CD4-positive, alpha-beta memory T cell (primary cell): ENCODE results near the gene HCN1. TPM values are rescaled to one million over a fixed set of nuclear protein-coding genes. Genes with fewer than 3 reads are reported as not detected.

Experiments used
- CTCF ChIA-PET: fragments of 350-600 bp; sonication (Branson Sonifier 250); formaldehyde crosslinking; loops from one replicate; lab custom pipeline; 2021; ENCODE audit warnings: inconsistent platforms; ENCODE audit not compliant: partially characterized antibody; lab: Charles Lee
- POLR2A ChIA-PET: fragments of 350-600 bp; sonication (Branson Sonifier 250); formaldehyde crosslinking; loops from one replicate; lab custom pipeline; 2021; ENCODE audit not compliant: partially characterized antibody; lab: Charles Lee
- DNase-seq, 5 donors: peaks; one replicate each; pipeline versions ENCODE4 v3.0.0 to v3.0.0-alpha.2; 2020 to 2022; ENCODE audit warnings: mixed read lengths in 1 of 5
- H3K27ac ChIP-seq: one replicate; pipeline ENCODE4 v1.7.0; 2013; ENCODE audit warnings: low read depth, low read length
- H3K27me3 ChIP-seq: 2 replicates; pipeline ENCODE4 v1.7.0; 2013; ENCODE audit warnings: mild to moderate bottlenecking, low read length, moderate library complexity; ENCODE audit not compliant: insufficient read depth
- H3K36me3 ChIP-seq: 2 replicates; pipeline ENCODE4 v1.7.0; 2013; ENCODE audit warnings: mild to moderate bottlenecking, low read length, moderate library complexity; ENCODE audit not compliant: insufficient read depth
- H3K4me1 ChIP-seq: 2 replicates; pipeline ENCODE4 v1.7.0; 2013; ENCODE audit warnings: mild to moderate bottlenecking, low read length, moderate library complexity; ENCODE audit not compliant: insufficient read depth
- H3K4me3 ChIP-seq, 2 donors: one replicate each; pipeline ENCODE4 v1.7.0; 2013; ENCODE audit warnings: low read length in 2 of 2, mild to moderate bottlenecking in 1 of 2
- H3K9me3 ChIP-seq, 2 donors: one replicate each; pipeline ENCODE4 v1.7.0; 2013; ENCODE audit warnings: low read length in 2 of 2, control low read depth in 1 of 2; ENCODE audit not compliant: control insufficient read depth in 1 of 2
- H3K27ac Mint-ChIP-seq, 7 donors: one replicate each; pipeline ENCODE4 v1.8.0; 2020 to 2021; ENCODE audit warnings: mixed read lengths in 7 of 7, mild to moderate bottlenecking in 6 of 7, inconsistent platforms in 3 of 7, moderate library complexity in 3 of 7
- H3K27me3 Mint-ChIP-seq, 2 donors: one replicate each; pipeline ENCODE4 v1.8.0; 2020 to 2021; ENCODE audit warnings: mixed read lengths in 2 of 2
- H3K36me3 Mint-ChIP-seq, 2 donors: one replicate each; pipeline ENCODE4 v1.8.0; 2020 to 2021; ENCODE audit warnings: mixed read lengths in 2 of 2, inconsistent platforms in 1 of 2, mild to moderate bottlenecking in 1 of 2
- H3K4me1 Mint-ChIP-seq, 4 donors: one replicate each; pipeline ENCODE4 v1.8.0; 2020 to 2021; ENCODE audit warnings: mixed read lengths in 4 of 4, mild to moderate bottlenecking in 1 of 4
- H3K4me3 Mint-ChIP-seq, 8 donors: one replicate each; pipeline ENCODE4 v1.8.0; 2020 to 2021; ENCODE audit warnings: mixed read lengths in 8 of 8, mild to moderate bottlenecking in 7 of 8, moderate library complexity in 6 of 8, inconsistent platforms in 3 of 8
- H3K9me3 Mint-ChIP-seq, 8 donors: one replicate each; pipeline ENCODE4 v1.8.0; 2020 to 2021; ENCODE audit warnings: mixed read lengths in 8 of 8, mild to moderate bottlenecking in 5 of 8, inconsistent platforms in 3 of 8, moderate library complexity in 1 of 8
- intact Hi-C: fragments of 100-400 bp; cut with micrococcal nuclease; formaldehyde crosslinking; loops from one replicate; pipeline ENCODE4 v1.15.1; 2023
- polyA plus RNA-seq, 2 donors: library from polyadenylated mRNA; unstranded; fragments of 300-500 nt; fragmentation: Illumina TruSeq; gene quantifications; one replicate each; pipeline ENCODE4 v1.2.3, GENCODE V29; 2021
- total RNA-seq, 2 experiments: library from RNA; stranded (reverse); gene quantifications; one replicate each; pipeline ENCODE4 v1.2.3, GENCODE V29; 2021

HCN1 gene
- total and polyA plus RNA-seq, 4 experiments from 2014 or later = not detected

DNA sequence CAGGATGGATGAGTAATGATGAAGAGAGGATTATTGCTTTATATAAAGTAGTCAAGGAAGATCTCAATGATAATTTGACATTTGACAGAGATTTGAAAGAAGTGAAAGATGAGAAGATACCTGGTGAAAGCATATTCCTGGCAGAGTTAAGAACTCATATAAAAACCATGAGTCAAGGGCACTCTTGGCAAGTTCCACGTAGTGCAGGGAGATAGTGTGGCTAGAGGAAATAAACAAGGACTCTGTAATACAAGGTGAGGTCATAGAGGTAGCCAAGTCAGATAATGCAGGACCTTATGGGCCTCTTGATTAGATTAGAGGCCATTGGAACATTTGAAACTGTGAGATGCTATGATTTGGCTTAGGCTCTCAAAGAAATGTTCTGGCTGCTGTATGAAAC, 72.3 kb downstream of the HCN1 start:
- Histone ChIP-seq H3K27ac (no peak overlapping the region), H3K4me1 (no peaks in the 10 kb centered on the region), H3K27me3 (no peaks in the 10 kb centered on the region), H3K36me3 (no peaks in the 10 kb centered on the region), H3K9me3 (no peaks in the 10 kb centered on the region), H3K4me3 (no peak overlapping the region)
- Mint-ChIP-seq H3K36me3 (no peaks in the 10 kb centered on the region), H3K4me3 (no peak overlapping the region), H3K27me3 (no peaks in the 10 kb centered on the region), H3K4me1 (no peaks in the 10 kb centered on the region), H3K27ac (no peak overlapping the region), H3K9me3 (peaks cover 0 to 22% (median 13%) of the 10 kb centered on the region in 8 donors)
- ChIA-PET POLR2A (no interaction called here), CTCF (no interaction called here)
- intact Hi-C loops = no loop called here
- no peak for DNase-seq

DNA sequence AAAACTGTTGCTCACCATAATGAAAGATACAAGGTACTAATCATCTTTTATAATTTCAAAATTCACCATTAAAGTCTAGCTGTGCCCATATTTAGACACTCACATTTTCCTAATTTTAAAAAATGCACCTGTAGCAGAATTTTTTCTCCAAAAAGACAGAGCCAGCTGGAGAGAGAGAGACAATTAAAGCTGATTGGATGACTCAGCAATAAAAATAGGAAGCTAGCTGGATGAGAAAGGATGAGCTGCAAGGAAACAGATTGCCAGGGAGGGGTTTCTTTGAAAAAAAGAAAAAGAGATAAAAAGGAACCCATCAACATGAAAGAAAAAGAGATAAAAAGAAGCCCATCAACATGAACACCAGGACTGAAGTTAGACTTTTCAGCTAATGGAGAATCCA, 73.8 kb downstream of the HCN1 start:
- CTCF ChIA-PET = no interaction called here

DNA sequence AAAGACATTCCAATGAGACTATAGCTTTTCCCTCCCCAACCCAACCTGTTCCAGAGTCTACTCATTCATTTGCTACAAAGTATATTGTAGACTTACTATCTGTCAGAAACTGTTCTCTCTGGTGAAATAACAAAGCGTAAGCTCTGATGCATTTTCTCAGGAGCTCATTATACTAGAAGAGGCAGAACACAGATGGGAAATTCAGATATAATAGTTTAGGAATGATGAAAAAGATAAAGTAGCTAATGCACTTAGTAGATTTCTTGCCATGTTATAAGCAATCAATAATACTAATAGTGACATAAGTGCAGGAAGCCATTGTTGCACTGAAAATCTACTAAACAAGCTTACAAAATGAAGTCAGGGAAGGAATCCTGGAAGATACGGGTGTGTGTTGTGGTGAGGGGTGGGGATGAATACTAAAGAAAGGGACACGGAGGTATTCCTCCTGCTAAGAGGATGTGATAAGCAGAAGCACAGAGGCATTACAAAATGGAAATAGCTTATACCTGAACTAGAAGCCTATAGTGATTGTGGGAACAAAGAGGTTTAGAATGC, 78.2 kb downstream of the HCN1 start:
- POLR2A ChIA-PET = no interaction called here
- no peak for DNase-seq
- Mint-ChIP-seq H3K36me3 (no peaks in the 10 kb centered on the region), H3K4me1 (no peaks in the 10 kb centered on the region), H3K27me3 (no peaks in the 10 kb centered on the region), H3K4me3 (no peak overlapping the region), H3K27ac (no peak overlapping the region), H3K9me3 (peaks cover 0 to 36% (median 9%) of the 10 kb centered on the region in 8 donors)
- H3K4me3 ChIP-seq = no peak overlapping the region
- H3K36me3 ChIP-seq = no peaks in the 10 kb centered on the region
- CTCF ChIA-PET = no interaction called here
- no peaks in the 10 kb centered on the region for H3K27me3 ChIP-seq
- no peaks in the 10 kb centered on the region for H3K4me1 ChIP-seq
- H3K9me3 ChIP-seq = no peaks in the 10 kb centered on the region
- H3K27ac ChIP-seq = no peak overlapping the region
- intact Hi-C loops = no loop called here

More for the DNA sequence above, 73.8 kb downstream of the HCN1 start:
- Histone ChIP-seq H3K36me3 (no peaks in the 10 kb centered on the region), H3K27ac (no peak overlapping the region), H3K27me3 (no peaks in the 10 kb centered on the region), H3K9me3 (no peaks in the 10 kb centered on the region), H3K4me3 (no peak overlapping the region), H3K4me1 (no peaks in the 10 kb centered on the region)
- Mint-ChIP-seq H3K4me1 (no peaks in the 10 kb centered on the region), H3K36me3 (no peaks in the 10 kb centered on the region), H3K27ac (no peak overlapping the region), H3K9me3 (peaks cover 0 to 35% (median 17%) of the 10 kb centered on the region in 8 donors), H3K4me3 (no peak overlapping the region), H3K27me3 (no peaks in the 10 kb centered on the region)
- POLR2A ChIA-PET = no interaction called here
- intact Hi-C loops = no loop called here
- DNase-seq = no peak

DNA sequence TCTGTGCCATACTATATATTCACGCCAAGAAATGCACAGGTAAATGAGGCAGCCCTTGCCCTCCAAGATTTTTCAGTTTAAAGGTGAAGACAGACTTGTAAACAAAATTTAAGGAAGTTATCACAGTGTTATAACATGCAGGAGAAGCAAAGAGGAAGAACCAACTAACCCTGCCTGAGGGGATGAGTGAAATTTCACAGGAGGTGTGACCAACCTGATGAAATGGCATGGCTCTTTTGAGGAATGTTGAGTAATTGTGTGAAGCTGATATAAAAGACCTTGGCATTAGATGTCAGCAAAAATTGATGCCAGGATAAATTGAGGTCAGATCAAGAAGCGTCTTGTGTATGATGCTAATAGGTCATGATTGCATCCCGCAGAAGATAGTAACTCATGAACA, 86.5 kb downstream of the HCN1 start:
- Histone ChIP-seq H3K9me3 (no peaks in the 10 kb centered on the region), H3K27ac (no peak overlapping the region), H3K4me3 (no peak overlapping the region), H3K4me1 (no peaks in the 10 kb centered on the region), H3K36me3 (no peaks in the 10 kb centered on the region), H3K27me3 (no peaks in the 10 kb centered on the region)
- CTCF ChIA-PET = no interaction called here
- Mint-ChIP-seq H3K9me3 (peaks cover 0 to 20% (median 9%) of the 10 kb centered on the region in 8 donors), H3K4me1 (no peaks in the 10 kb centered on the region), H3K4me3 (no peak overlapping the region), H3K36me3 (no peaks in the 10 kb centered on the region), H3K27me3 (no peaks in the 10 kb centered on the region), H3K27ac (no peak overlapping the region)
- DNase-seq = no peak
- intact Hi-C loops = no loop called here
- POLR2A ChIA-PET = no interaction called here

DNA sequence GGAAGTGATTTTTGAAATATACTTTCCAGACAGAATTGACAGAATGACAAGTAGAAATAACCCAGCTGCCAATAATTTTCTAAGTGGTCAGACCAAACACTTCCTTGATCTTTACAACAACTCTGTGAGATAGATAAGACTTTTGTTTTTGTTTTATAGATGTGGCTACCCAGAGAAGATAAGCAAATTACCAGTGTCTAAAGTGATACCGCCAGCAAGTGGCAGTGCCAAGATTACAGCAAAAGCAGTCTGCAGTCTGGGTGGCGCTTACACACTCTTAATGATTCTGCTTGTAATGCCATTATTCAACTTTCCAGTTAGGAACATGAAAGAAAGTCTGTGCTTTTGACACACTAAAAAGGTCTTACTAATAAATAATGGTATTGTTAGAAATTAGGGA, 92.1 kb downstream of the HCN1 start:
- no peaks in the 10 kb centered on the region for H3K27me3 Mint-ChIP-seq

DNA sequence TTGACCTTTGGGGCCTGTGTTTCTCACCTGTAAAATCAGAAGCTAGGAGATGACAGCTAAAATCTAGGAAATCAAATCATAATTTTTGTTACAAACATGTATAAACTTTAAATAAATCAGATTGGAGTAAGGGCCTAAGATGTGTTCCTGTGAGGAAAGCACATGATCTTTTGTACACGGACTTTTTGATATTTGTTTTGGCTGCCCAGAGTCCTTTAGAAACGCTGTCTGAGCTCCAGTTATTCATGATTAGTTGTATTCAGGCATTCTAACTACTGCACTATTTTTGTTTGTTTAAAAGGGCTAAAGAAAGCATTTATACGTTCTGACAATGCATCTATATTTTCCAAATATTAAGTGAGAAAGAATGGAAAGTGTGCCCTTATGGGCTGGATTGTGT, 94.8 kb downstream of the HCN1 start:
- Histone ChIP-seq H3K36me3 (no peaks in the 10 kb centered on the region), H3K27me3 (no peaks in the 10 kb centered on the region), H3K27ac (no peak overlapping the region), H3K4me3 (no peak overlapping the region), H3K9me3 (no peaks in the 10 kb centered on the region), H3K4me1 (no peaks in the 10 kb centered on the region)
- no peaks in the 10 kb centered on the region for H3K4me1 Mint-ChIP-seq
- intact Hi-C loops = no loop called here
- no peak overlapping the region for H3K4me3 Mint-ChIP-seq
- DNase-seq = no peak
- CTCF ChIA-PET = no interaction called here
- H3K9me3 Mint-ChIP-seq = peaks cover 0 to 25% (median 11%) of the 10 kb centered on the region in 8 donors
- POLR2A ChIA-PET = no interaction called here
- H3K27ac Mint-ChIP-seq = no peak overlapping the region
- peaks cover 0 to 1% of the 10 kb centered on the region in 2 donors for H3K36me3 Mint-ChIP-seq
- no peaks in the 10 kb centered on the region for H3K27me3 Mint-ChIP-seq

More for the DNA sequence above, 92.1 kb downstream of the HCN1 start:
- POLR2A ChIA-PET = no interaction called here
- DNase-seq = no peak
- Histone ChIP-seq H3K9me3 (no peaks in the 10 kb centered on the region), H3K36me3 (no peaks in the 10 kb centered on the region), H3K27ac (no peak overlapping the region), H3K27me3 (no peaks in the 10 kb centered on the region), H3K4me3 (no peak overlapping the region), H3K4me1 (no peaks in the 10 kb centered on the region)
- intact Hi-C loops = no loop called here
- CTCF ChIA-PET = no interaction called here
- Mint-ChIP-seq H3K27ac (no peak overlapping the region), H3K4me3 (no peak overlapping the region), H3K4me1 (no peaks in the 10 kb centered on the region), H3K9me3 (peaks cover under 1 to 10% (median 6%) of the 10 kb centered on the region in 8 donors), H3K36me3 (no peaks in the 10 kb centered on the region)

DNA sequence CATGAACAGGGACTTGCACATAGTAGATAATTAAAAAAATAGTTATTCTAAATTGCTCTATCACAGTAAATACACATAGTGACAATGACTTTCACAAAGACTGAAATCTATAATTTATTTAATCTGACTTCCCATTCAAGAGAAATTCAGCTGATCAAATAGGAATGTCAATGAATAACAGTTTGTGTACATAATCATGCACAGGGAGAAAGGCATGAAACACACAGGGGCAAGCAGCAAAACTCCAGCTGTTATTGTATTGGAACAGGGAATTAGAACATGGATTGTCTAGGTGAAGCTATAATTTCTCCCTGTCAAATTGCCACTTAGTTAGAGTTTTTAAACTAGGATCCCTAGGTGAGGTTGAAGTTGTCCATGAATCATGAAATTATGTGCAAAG, 99.9 kb downstream of the HCN1 start:
- Histone ChIP-seq H3K27me3 (no peaks in the 10 kb centered on the region), H3K27ac (no peak overlapping the region), H3K9me3 (no peaks in the 10 kb centered on the region), H3K36me3 (no peaks in the 10 kb centered on the region), H3K4me3 (no peak overlapping the region), H3K4me1 (no peaks in the 10 kb centered on the region)
- no peak overlapping the region for H3K4me3 Mint-ChIP-seq
- DNase-seq = no peak
- no peaks in the 10 kb centered on the region for H3K27me3 Mint-ChIP-seq
- peaks cover 0 to 36% (median 11%) of the 10 kb centered on the region in 8 donors for H3K9me3 Mint-ChIP-seq
- ChIA-PET CTCF (interaction anchor here (1.0 kb wide), 1 partner anchor 21 kb away, joined by 3 read pairs; no protein-coding TSS in a partner anchor), POLR2A (no interaction called here)
- H3K4me1 Mint-ChIP-seq = no peaks in the 10 kb centered on the region
- no peak overlapping the region for H3K27ac Mint-ChIP-seq
- intact Hi-C loops = no loop called here
- H3K36me3 Mint-ChIP-seq = peaks cover 0 to 1% of the 10 kb centered on the region in 2 donors
